ENCODE results near the gene UBE4B.
"Not testable (repeated sequence)": the region's sequence is repeated elsewhere in the genome, so short reads cannot be mapped to it uniquely, and the experiment has no call there.

Gene UBE4B

GRCh38 chr1:10019561-10019960, 13.2 kb upstream of the UBE4B start:
- Histone ChIP-seq H3K79me1 (ENCODE audit: low read length) (no peaks in the 10 kb centered on the region), H3K36me3 (ENCODE audit: control insufficient read depth in 1 of 2, insufficient read depth in 2 of 2, low read length in 2 of 2) (no peaks in the 10 kb centered on the region), H4K91ac (ENCODE audit: low read depth, low read length) (no peak overlapping the region), H3K4me1 (ENCODE audit: control insufficient read depth in 1 of 2, insufficient read depth in 2 of 2, low read length in 2 of 2) (no peaks in the 10 kb centered on the region), H4K8ac (ENCODE audit: low read depth, low read length) (no peak overlapping the region), H3K27ac (ENCODE audit: low read depth, low read length) (no peak overlapping the region), H3K79me2 (ENCODE audit: control insufficient read depth, insufficient read depth, low read length, poor library complexity) (no peaks in the 10 kb centered on the region), H2BK120ac (ENCODE audit: insufficient read depth, low read length, poor library complexity) (no peak overlapping the region), H3K27me3 (ENCODE audit: insufficient read depth, low read length) (no peaks in the 10 kb centered on the region), H3K18ac (ENCODE audit: low read length) (no peak overlapping the region), H3K14ac (ENCODE audit: low read length) (no peak overlapping the region), H3K4me3 (ENCODE audit: low read depth, low read length) (no peak overlapping the region), H2AFZ (ENCODE audit: insufficient read depth, low read length, poor library complexity) (no peak overlapping the region), H3K4ac (ENCODE audit: low read depth, low read length) (no peak overlapping the region), H3K9ac (ENCODE audit: low read length) (no peak overlapping the region), H3K4me2 (ENCODE audit: low read length) (no peak overlapping the region), H2AK5ac (ENCODE audit: low read length) (no peak overlapping the region), H3K23ac (ENCODE audit: low read length) (no peak overlapping the region), H2BK12ac (ENCODE audit: low read length) (no peak overlapping the region), H3K9me3 (ENCODE audit: insufficient read depth, low read depth, low read length) (no peaks in the 10 kb centered on the region), H4K12ac (ENCODE audit: low read depth, low read length) (no peak overlapping the region), H2BK5ac (ENCODE audit: low read depth, low read length, poor library complexity) (no peak overlapping the region)
- no peak for DNase-seq

- no peak overlapping the region for H3K27ac ChIP-seq (ENCODE audit: low read depth, low read length)
- H3K23ac ChIP-seq (ENCODE audit: low read length), result no peak overlapping the region
- no peaks in the 10 kb centered on the region for H3K4me1 ChIP-seq (ENCODE audit: control insufficient read depth in 1 of 2, insufficient read depth in 2 of 2, low read length in 2 of 2)
- H2BK12ac ChIP-seq (ENCODE audit: low read length), result no peak overlapping the region
- no peak overlapping the region for H3K9ac ChIP-seq (ENCODE audit: low read length)
- no peak for DNase-seq
- H3K18ac ChIP-seq (ENCODE audit: low read length), result no peak overlapping the region
- H4K91ac ChIP-seq (ENCODE audit: low read depth, low read length), result no peak overlapping the region
- H3K9me3 ChIP-seq (ENCODE audit: insufficient read depth, low read depth, low read length), result no peaks in the 10 kb centered on the region
- no peak overlapping the region for H3K4me2 ChIP-seq (ENCODE audit: low read length)
- no peak overlapping the region for H3K4ac ChIP-seq (ENCODE audit: low read depth, low read length)
- H4K8ac ChIP-seq (ENCODE audit: low read depth, low read length), result no peak overlapping the region
- no peaks in the 10 kb centered on the region for H3K36me3 ChIP-seq (ENCODE audit: control insufficient read depth in 1 of 2, insufficient read depth in 2 of 2, low read length in 2 of 2)
- no peak overlapping the region for H2BK5ac ChIP-seq (ENCODE audit: low read depth, low read length, poor library complexity)
- no peaks in the 10 kb centered on the region for H3K27me3 ChIP-seq (ENCODE audit: insufficient read depth, low read length)
- H3K14ac ChIP-seq (ENCODE audit: low read length), result no peak overlapping the region
- no peak overlapping the region for H3K4me3 ChIP-seq (ENCODE audit: low read depth, low read length)
- no peaks in the 10 kb centered on the region for H3K79me2 ChIP-seq (ENCODE audit: control insufficient read depth, insufficient read depth, low read length, poor library complexity)
- H2AK5ac ChIP-seq (ENCODE audit: low read length), result no peak overlapping the region
- no peak overlapping the region for H4K12ac ChIP-seq (ENCODE audit: low read depth, low read length)
- no CpG with 5 or more reads among the region's 3 CpGs for WGBS (ENCODE audit: extremely low coverage, insufficient coverage, insufficient read length)
- no peak overlapping the region for H2BK120ac ChIP-seq (ENCODE audit: insufficient read depth, low read length, poor library complexity)
- no peaks in the 10 kb centered on the region for H3K79me1 ChIP-seq (ENCODE audit: low read length)
- H2AFZ ChIP-seq (ENCODE audit: insufficient read depth, low read length, poor library complexity), result no peak overlapping the region
Observed at GRCh38 chr1:10020086-10020485, 12.7 kb upstream of the UBE4B start.

- not testable (repeated sequence) for H2AFZ ChIP-seq (ENCODE audit: insufficient read depth, low read length, poor library complexity); H2AK5ac ChIP-seq (ENCODE audit: low read length); H3K4me1 ChIP-seq (ENCODE audit: control insufficient read depth in 1 of 2, insufficient read depth in 2 of 2, low read length in 2 of 2); H3K4ac ChIP-seq (ENCODE audit: low read depth, low read length); H2BK5ac ChIP-seq (ENCODE audit: low read depth, low read length, poor library complexity); H2BK120ac ChIP-seq (ENCODE audit: insufficient read depth, low read length, poor library complexity); DNase-seq; H3K9me3 ChIP-seq (ENCODE audit: insufficient read depth, low read depth, low read length); H3K4me2 ChIP-seq (ENCODE audit: low read length); H3K23ac ChIP-seq (ENCODE audit: low read length); H3K27ac ChIP-seq (ENCODE audit: low read depth, low read length); H4K91ac ChIP-seq (ENCODE audit: low read depth, low read length); H3K27me3 ChIP-seq (ENCODE audit: insufficient read depth, low read length); H4K8ac ChIP-seq (ENCODE audit: low read depth, low read length); H2BK12ac ChIP-seq (ENCODE audit: low read length); H3K79me1 ChIP-seq (ENCODE audit: low read length); H3K79me2 ChIP-seq (ENCODE audit: control insufficient read depth, insufficient read depth, low read length, poor library complexity); H3K14ac ChIP-seq (ENCODE audit: low read length); H3K9ac ChIP-seq (ENCODE audit: low read length); H4K12ac ChIP-seq (ENCODE audit: low read depth, low read length); H3K4me3 ChIP-seq (ENCODE audit: low read depth, low read length); H3K18ac ChIP-seq (ENCODE audit: low read length); H3K36me3 ChIP-seq (ENCODE audit: control insufficient read depth in 1 of 2, insufficient read depth in 2 of 2, low read length in 2 of 2)
- WGBS (ENCODE audit: extremely low coverage, insufficient coverage, insufficient read length), result no CpG with 5 or more reads among the region's 2 CpGs
Observed at GRCh38 chr1:10020678-10021077, 12.1 kb upstream of the UBE4B start.

GRCh38 chr1:10021992-10022391, 10.8 kb upstream of the UBE4B start:
- H3K79me1 ChIP-seq (ENCODE audit: low read length); H3K4me2 ChIP-seq (ENCODE audit: low read length); H2AK5ac ChIP-seq (ENCODE audit: low read length); DNase-seq; H3K9me3 ChIP-seq (ENCODE audit: insufficient read depth, low read depth, low read length); H3K4ac ChIP-seq (ENCODE audit: low read depth, low read length); H4K8ac ChIP-seq (ENCODE audit: low read depth, low read length); H3K27me3 ChIP-seq (ENCODE audit: insufficient read depth, low read length); H2BK120ac ChIP-seq (ENCODE audit: insufficient read depth, low read length, poor library complexity); H3K4me1 ChIP-seq (ENCODE audit: control insufficient read depth in 1 of 2, insufficient read depth in 2 of 2, low read length in 2 of 2); H3K4me3 ChIP-seq (ENCODE audit: low read depth, low read length); H2BK12ac ChIP-seq (ENCODE audit: low read length); H3K23ac ChIP-seq (ENCODE audit: low read length); H3K79me2 ChIP-seq (ENCODE audit: control insufficient read depth, insufficient read depth, low read length, poor library complexity); H4K12ac ChIP-seq (ENCODE audit: low read depth, low read length); H3K9ac ChIP-seq (ENCODE audit: low read length); H3K27ac ChIP-seq (ENCODE audit: low read depth, low read length); H3K36me3 ChIP-seq (ENCODE audit: control insufficient read depth in 1 of 2, insufficient read depth in 2 of 2, low read length in 2 of 2); H2BK5ac ChIP-seq (ENCODE audit: low read depth, low read length, poor library complexity); H3K14ac ChIP-seq (ENCODE audit: low read length); H4K91ac ChIP-seq (ENCODE audit: low read depth, low read length); H2AFZ ChIP-seq (ENCODE audit: insufficient read depth, low read length, poor library complexity); H3K18ac ChIP-seq (ENCODE audit: low read length): not testable (repeated sequence)
- no CpG with 5 or more reads among the region's 4 CpGs for WGBS (ENCODE audit: extremely low coverage, insufficient coverage, insufficient read length)

GRCh38 chr1:10022656-10023055, 10.1 kb upstream of the UBE4B start:
- Histone ChIP-seq H2BK120ac (ENCODE audit: insufficient read depth, low read length, poor library complexity) (no peak overlapping the region), H3K27me3 (ENCODE audit: insufficient read depth, low read length) (no peaks in the 10 kb centered on the region), H2AK5ac (ENCODE audit: low read length) (no peak overlapping the region), H3K9ac (ENCODE audit: low read length) (no peak overlapping the region), H3K79me2 (ENCODE audit: control insufficient read depth, insufficient read depth, low read length, poor library complexity) (no peaks in the 10 kb centered on the region), H3K4me3 (ENCODE audit: low read depth, low read length) (no peak overlapping the region), H3K4me1 (ENCODE audit: control insufficient read depth in 1 of 2, insufficient read depth in 2 of 2, low read length in 2 of 2) (no peaks in the 10 kb centered on the region), H3K4ac (ENCODE audit: low read depth, low read length) (no peak overlapping the region), H3K4me2 (ENCODE audit: low read length) (no peak overlapping the region), H4K12ac (ENCODE audit: low read depth, low read length) (no peak overlapping the region), H4K8ac (ENCODE audit: low read depth, low read length) (no peak overlapping the region), H3K23ac (ENCODE audit: low read length) (no peak overlapping the region), H3K18ac (ENCODE audit: low read length) (no peak overlapping the region), H3K9me3 (ENCODE audit: insufficient read depth, low read depth, low read length) (no peaks in the 10 kb centered on the region), H4K91ac (ENCODE audit: low read depth, low read length) (no peak overlapping the region), H3K27ac (ENCODE audit: low read depth, low read length) (no peak overlapping the region), H3K14ac (ENCODE audit: low read length) (no peak overlapping the region), H3K36me3 (ENCODE audit: control insufficient read depth in 1 of 2, insufficient read depth in 2 of 2, low read length in 2 of 2) (no peaks in the 10 kb centered on the region), H2BK12ac (ENCODE audit: low read length) (no peak overlapping the region), H3K79me1 (ENCODE audit: low read length) (no peaks in the 10 kb centered on the region), H2AFZ (ENCODE audit: insufficient read depth, low read length, poor library complexity) (no peak overlapping the region), H2BK5ac (ENCODE audit: low read depth, low read length, poor library complexity) (no peak overlapping the region)
- no CpG with 5 or more reads among the region's 7 CpGs for WGBS (ENCODE audit: extremely low coverage, insufficient coverage, insufficient read length)
- no peak for DNase-seq
